WTC11 (cell line): ENCODE measurements around the gene GORAB.

Source experiments
- CTCF ChIP-seq: fragments of 200-600 bp; IDR thresholded peaks from 2 replicates; pipeline ENCODE4 v1.8.0; 2022; ENCODE audit warnings: antibody characterized with exemption
- ETV6 ChIP-seq: sonication (generic); formaldehyde crosslinking; IDR thresholded peaks from 2 replicates; pipeline ENCODE4 v1.8.1; 2022; ENCODE audit warnings: mild to moderate bottlenecking, missing genetic modification reagents
- HMGXB4 ChIP-seq: sonication (generic); formaldehyde crosslinking; IDR thresholded peaks from 2 replicates; pipeline ENCODE4 v1.8.1; 2023; ENCODE audit warnings: mild to moderate bottlenecking, moderate library complexity, missing genetic modification reagents
- JUN ChIP-seq: sonication (generic); formaldehyde crosslinking; IDR thresholded peaks from 2 replicates; pipeline ENCODE4 v1.8.0; 2023; ENCODE audit warnings: mild to moderate bottlenecking, missing genetic modification reagents
- NFYB ChIP-seq: sonication (generic); formaldehyde crosslinking; conservative IDR thresholded peaks from 2 replicates; pipeline ENCODE4 v1.8.0; 2022; ENCODE audit warnings: low read depth, missing genetic modification reagents
- NR2C2 ChIP-seq: sonication (generic); formaldehyde crosslinking; IDR thresholded peaks from 2 replicates; pipeline ENCODE4 v1.8.0; 2022; ENCODE audit warnings: mild to moderate bottlenecking, missing genetic modification reagents
- PREB ChIP-seq: sonication (generic); formaldehyde crosslinking; IDR thresholded peaks from 2 replicates; pipeline ENCODE4 v1.8.1; 2022; ENCODE audit warnings: mild to moderate bottlenecking, missing genetic modification reagents, moderate library complexity, borderline replicate concordance
- ZBTB21 ChIP-seq: sonication (generic); formaldehyde crosslinking; IDR thresholded peaks from 2 replicates; pipeline ENCODE4 v1.8.1; 2023; ENCODE audit warnings: mild to moderate bottlenecking, missing genetic modification reagents, borderline replicate concordance
- ZNF138 ChIP-seq: sonication (generic); formaldehyde crosslinking; conservative IDR thresholded peaks from 2 replicates; pipeline ENCODE4 v1.8.1; 2022; ENCODE audit warnings: mild to moderate bottlenecking, moderate library complexity, missing genetic modification reagents
- ZNF416 ChIP-seq: fragments of 250-450 bp; sonication (Bioruptor Pico); IDR thresholded peaks from 2 replicates; pipeline ENCODE4 v1.9.0; 2021; ENCODE audit warnings: mild to moderate bottlenecking, inconsistent platforms
- TF ChIP-seq, protein P1 (sequence below): sonication (generic); formaldehyde crosslinking; IDR thresholded peaks from 2 replicates; pipeline ENCODE4 v1.8.1; 2023; ENCODE audit warnings: mild to moderate bottlenecking, missing genetic modification reagents
- TF ChIP-seq, protein P2 (sequence below): sonication (generic); formaldehyde crosslinking; IDR thresholded peaks from 2 replicates; pipeline ENCODE4 v1.8.0; 2022; ENCODE audit warnings: mild to moderate bottlenecking, missing genetic modification reagents
- TF ChIP-seq, protein P3 (sequence below): fragments of 250-450 bp; sonication (Bioruptor Pico); IDR thresholded peaks from 2 replicates; pipeline ENCODE4 v1.8.0; 2021; ENCODE audit warnings: mild to moderate bottlenecking
- TF ChIP-seq, protein P4 (sequence below): sonication (generic); formaldehyde crosslinking; IDR thresholded peaks from 2 replicates; pipeline ENCODE4 v1.8.1; 2022; ENCODE audit warnings: low read depth, missing genetic modification reagents, borderline replicate concordance

DNA sequence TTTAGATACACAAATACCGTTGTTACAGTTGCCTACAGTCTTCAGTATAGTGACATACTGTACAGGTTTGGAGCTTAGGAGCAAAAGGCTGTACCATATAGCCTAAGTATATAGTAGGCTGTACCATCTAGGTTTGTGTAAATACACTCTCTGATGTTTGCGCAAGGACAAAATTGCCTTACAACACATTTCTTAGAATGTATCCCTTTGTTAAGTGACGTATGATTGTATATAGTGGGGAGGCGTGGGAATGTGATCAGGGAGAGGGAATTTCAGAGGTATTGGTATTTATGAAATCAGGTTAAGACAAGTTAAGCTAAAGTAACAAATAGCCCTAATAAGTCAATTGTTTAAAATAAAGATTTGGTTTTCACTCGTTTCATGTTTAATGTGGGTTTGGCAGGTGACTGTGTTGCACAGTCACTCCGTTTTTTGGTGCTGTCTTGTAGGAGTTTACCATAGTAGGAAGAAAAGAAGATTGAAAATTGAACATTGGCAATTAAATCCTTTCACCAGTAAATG lies 2.7 kb downstream of the GORAB start:
- TF ChIP-seq, protein P1, sequence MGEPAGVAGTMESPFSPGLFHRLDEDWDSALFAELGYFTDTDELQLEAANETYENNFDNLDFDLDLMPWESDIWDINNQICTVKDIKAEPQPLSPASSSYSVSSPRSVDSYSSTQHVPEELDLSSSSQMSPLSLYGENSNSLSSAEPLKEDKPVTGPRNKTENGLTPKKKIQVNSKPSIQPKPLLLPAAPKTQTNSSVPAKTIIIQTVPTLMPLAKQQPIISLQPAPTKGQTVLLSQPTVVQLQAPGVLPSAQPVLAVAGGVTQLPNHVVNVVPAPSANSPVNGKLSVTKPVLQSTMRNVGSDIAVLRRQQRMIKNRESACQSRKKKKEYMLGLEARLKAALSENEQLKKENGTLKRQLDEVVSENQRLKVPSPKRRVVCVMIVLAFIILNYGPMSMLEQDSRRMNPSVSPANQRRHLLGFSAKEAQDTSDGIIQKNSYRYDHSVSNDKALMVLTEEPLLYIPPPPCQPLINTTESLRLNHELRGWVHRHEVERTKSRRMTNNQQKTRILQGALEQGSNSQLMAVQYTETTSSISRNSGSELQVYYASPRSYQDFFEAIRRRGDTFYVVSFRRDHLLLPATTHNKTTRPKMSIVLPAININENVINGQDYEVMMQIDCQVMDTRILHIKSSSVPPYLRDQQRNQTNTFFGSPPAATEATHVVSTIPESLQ (CRISPR knock-in tag), result no peak
- no peak for TF ChIP-seq CTCF
- no peak for TF ChIP-seq NR2C2
- no peak for TF ChIP-seq ZNF138 (CRISPR knock-in tag)
- TF ChIP-seq PREB (CRISPR knock-in tag), result no peak
- TF ChIP-seq, protein P2, sequence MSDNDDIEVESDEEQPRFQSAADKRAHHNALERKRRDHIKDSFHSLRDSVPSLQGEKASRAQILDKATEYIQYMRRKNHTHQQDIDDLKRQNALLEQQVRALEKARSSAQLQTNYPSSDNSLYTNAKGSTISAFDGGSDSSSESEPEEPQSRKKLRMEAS (CRISPR knock-in tag), result no peak
- no peak for TF ChIP-seq ETV6 (CRISPR knock-in tag)
- no peak for TF ChIP-seq ZBTB21
- no peak for TF ChIP-seq HMGXB4 (CRISPR knock-in tag)
- TF ChIP-seq JUN, result no peak
- TF ChIP-seq, protein P3, sequence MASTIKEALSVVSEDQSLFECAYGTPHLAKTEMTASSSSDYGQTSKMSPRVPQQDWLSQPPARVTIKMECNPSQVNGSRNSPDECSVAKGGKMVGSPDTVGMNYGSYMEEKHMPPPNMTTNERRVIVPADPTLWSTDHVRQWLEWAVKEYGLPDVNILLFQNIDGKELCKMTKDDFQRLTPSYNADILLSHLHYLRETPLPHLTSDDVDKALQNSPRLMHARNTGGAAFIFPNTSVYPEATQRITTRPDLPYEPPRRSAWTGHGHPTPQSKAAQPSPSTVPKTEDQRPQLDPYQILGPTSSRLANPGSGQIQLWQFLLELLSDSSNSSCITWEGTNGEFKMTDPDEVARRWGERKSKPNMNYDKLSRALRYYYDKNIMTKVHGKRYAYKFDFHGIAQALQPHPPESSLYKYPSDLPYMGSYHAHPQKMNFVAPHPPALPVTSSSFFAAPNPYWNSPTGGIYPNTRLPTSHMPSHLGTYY, result no peak
- TF ChIP-seq NFYB (CRISPR knock-in tag), result no peak
- TF ChIP-seq, protein P4, sequence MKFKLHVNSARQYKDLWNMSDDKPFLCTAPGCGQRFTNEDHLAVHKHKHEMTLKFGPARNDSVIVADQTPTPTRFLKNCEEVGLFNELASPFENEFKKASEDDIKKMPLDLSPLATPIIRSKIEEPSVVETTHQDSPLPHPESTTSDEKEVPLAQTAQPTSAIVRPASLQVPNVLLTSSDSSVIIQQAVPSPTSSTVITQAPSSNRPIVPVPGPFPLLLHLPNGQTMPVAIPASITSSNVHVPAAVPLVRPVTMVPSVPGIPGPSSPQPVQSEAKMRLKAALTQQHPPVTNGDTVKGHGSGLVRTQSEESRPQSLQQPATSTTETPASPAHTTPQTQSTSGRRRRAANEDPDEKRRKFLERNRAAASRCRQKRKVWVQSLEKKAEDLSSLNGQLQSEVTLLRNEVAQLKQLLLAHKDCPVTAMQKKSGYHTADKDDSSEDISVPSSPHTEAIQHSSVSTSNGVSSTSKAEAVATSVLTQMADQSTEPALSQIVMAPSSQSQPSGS (CRISPR knock-in tag), result no peak
- no peak for TF ChIP-seq ZNF416 (CRISPR knock-in tag)
